ENCODE measurements around the gene PTPN4. TPM values are rescaled to one million over a fixed set of nuclear protein-coding genes. Genes with fewer than 3 reads are reported as not detected.

Gene PTPN4
- total RNA-seq, 4 donors from 2014 or later: 9.6 to 30.1 (median 18.4) TPM

GRCh38 chr2:119724656-119725485 lies 34.9 kb upstream of the PTPN4 start:
- no peaks in the 10 kb centered on the region for H3K27me3 ChIP-seq
- 85 to 87% methylated on average over 6 to 9 of the region's 10 CpGs for WGBS, 2 donors
- no peaks in the 10 kb centered on the region for H3K9me3 ChIP-seq
- H3K4me3 ChIP-seq: no peak overlapping the region
- intact Hi-C loops (cut with DNase I): no loop called here
- DNase-seq: no peak
- no peak for TF ChIP-seq POLR2A (IDR thresholded peaks at IDR 0.05)
- TF ChIP-seq CTCF (IDR thresholded peaks at IDR 0.05): no peak
- no peak overlapping the region for H3K27ac ChIP-seq
- no peaks in the 10 kb centered on the region for H3K36me3 ChIP-seq
- no peaks in the 10 kb centered on the region for H3K4me1 ChIP-seq

- Histone ChIP-seq H3K9me3 (no peaks in the 10 kb centered on the region), H3K4me3 (no peak overlapping the region), H3K4me1 (no peaks in the 10 kb centered on the region), H3K27me3 (no peaks in the 10 kb centered on the region), H3K36me3 (no peaks in the 10 kb centered on the region), H3K27ac (no peak overlapping the region)
- 80 to 84% methylated on average over 1 of the region's 1 CpG for WGBS, 2 donors
- DNase-seq: no peak
- no peak for TF ChIP-seq CTCF (IDR thresholded peaks at IDR 0.05)
- TF ChIP-seq POLR2A (IDR thresholded peaks at IDR 0.05): no peak
- intact Hi-C loops (cut with DNase I): no loop called here
Measured at GRCh38 chr2:119727493-119727892, 32.2 kb upstream of the PTPN4 start.

GRCh38 chr2:119728421-119728820 lies 31.3 kb upstream of the PTPN4 start:
- intact Hi-C loops (cut with DNase I): no loop called here
- no peak for TF ChIP-seq POLR2A (IDR thresholded peaks at IDR 0.05)
- TF ChIP-seq CTCF (IDR thresholded peaks at IDR 0.05): no peak
- no peak overlapping the region for H3K4me3 ChIP-seq
- DNase-seq: no peak
- no peaks in the 10 kb centered on the region for H3K4me1 ChIP-seq
- no peak overlapping the region for H3K27ac ChIP-seq
- no peaks in the 10 kb centered on the region for H3K9me3 ChIP-seq
- no peaks in the 10 kb centered on the region for H3K27me3 ChIP-seq
- no peaks in the 10 kb centered on the region for H3K36me3 ChIP-seq

GRCh38 chr2:119730671-119731177 lies 29.0 kb upstream of the PTPN4 start:
- 72 to 75% methylated on average over 7 of the region's 8 CpGs for WGBS, 2 donors
- H3K4me3 ChIP-seq: no peak overlapping the region
- no peaks in the 10 kb centered on the region for H3K9me3 ChIP-seq
- intact Hi-C loops (cut with DNase I): no loop called here
- peaks cover 0 to 3% (median 0%) of the 10 kb centered on the region in 4 donors for H3K27me3 ChIP-seq
- no peaks in the 10 kb centered on the region for H3K36me3 ChIP-seq
- no peaks in the 10 kb centered on the region for H3K4me1 ChIP-seq
- TF ChIP-seq POLR2A (IDR thresholded peaks at IDR 0.05): no peak
- no peak for TF ChIP-seq CTCF (IDR thresholded peaks at IDR 0.05)
- DNase-seq: no peak
- no peak overlapping the region for H3K27ac ChIP-seq

- Histone ChIP-seq H3K36me3 (no peaks in the 10 kb centered on the region), H3K4me1 (no peaks in the 10 kb centered on the region), H3K27ac (no peak overlapping the region), H3K4me3 (no peak overlapping the region), H3K9me3 (no peaks in the 10 kb centered on the region), H3K27me3 (peaks cover 0 to 3% (median 0%) of the 10 kb centered on the region in 4 donors)
- TF ChIP-seq CTCF (IDR thresholded peaks at IDR 0.05) (no peak), POLR2A (IDR thresholded peaks at IDR 0.05) (no peak)
- 73 to 82% methylated on average over 11 of the region's 11 CpGs for WGBS, 2 donors
- no peak for DNase-seq
- intact Hi-C loops (cut with DNase I): no loop called here
Measured at GRCh38 chr2:119731983-119732382, 27.7 kb upstream of the PTPN4 start.

Measured in esophagus squamous epithelium (tissue), 5 donors.